Measurements from ENCODE around the gene FXYD5.
A peak's percentile ranks its signal among the peaks of the same experiment; 100 is the strongest.

Gene FXYD5

DNA sequence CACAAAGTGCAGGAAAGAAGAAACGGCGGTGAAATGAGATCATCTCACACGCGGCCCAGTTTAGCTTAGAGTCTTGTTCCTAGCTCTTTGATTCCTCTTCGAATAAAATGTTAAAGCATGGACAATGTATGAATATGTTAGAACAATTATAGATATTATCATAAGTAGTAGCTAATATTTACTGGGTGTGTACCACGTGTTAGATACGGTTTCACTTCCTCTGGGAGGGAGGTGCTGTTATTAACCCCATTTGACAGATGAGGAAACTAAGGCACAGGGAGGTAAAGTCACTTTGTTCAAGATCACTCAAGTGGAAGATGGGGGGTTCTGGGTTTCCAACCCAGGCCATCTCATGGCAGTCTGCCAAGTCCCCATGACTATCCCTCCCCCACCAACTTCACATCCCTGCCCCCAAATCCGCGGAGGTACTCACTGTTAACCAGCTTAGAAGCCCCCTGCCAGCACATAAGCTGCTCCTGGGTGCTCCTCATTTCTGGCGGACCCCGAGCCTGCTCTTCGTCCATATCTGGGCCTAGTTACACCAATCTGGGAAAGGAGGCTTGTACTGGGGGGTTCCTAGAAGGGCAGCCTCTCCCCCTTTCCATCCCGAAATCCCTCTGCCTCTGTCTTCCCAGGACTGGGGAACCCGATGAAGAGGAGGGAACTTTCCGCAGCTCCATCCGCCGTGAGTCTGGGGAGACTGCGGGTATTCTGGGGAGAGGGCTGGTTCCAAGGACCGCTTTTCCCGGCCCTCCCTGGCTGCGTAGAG, 12.5 kb upstream of the FXYD5 start:
- peaks cover 9% of the 10 kb centered on the region for H3K4me1 ChIP-seq (ENCODE audit: insufficient read depth, low read length, poor library complexity, severe bottlenecking)
- no peaks in the 10 kb centered on the region for H3K9me2 ChIP-seq (replicated peaks; ENCODE audit: low read depth, low read length)
- H3K79me2 ChIP-seq (ENCODE audit: insufficient read depth, low read length), result no peaks in the 10 kb centered on the region
- TF ChIP-seq, protein P1, sequence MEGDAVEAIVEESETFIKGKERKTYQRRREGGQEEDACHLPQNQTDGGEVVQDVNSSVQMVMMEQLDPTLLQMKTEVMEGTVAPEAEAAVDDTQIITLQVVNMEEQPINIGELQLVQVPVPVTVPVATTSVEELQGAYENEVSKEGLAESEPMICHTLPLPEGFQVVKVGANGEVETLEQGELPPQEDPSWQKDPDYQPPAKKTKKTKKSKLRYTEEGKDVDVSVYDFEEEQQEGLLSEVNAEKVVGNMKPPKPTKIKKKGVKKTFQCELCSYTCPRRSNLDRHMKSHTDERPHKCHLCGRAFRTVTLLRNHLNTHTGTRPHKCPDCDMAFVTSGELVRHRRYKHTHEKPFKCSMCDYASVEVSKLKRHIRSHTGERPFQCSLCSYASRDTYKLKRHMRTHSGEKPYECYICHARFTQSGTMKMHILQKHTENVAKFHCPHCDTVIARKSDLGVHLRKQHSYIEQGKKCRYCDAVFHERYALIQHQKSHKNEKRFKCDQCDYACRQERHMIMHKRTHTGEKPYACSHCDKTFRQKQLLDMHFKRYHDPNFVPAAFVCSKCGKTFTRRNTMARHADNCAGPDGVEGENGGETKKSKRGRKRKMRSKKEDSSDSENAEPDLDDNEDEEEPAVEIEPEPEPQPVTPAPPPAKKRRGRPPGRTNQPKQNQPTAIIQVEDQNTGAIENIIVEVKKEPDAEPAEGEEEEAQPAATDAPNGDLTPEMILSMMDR (conservative IDR thresholded peaks at IDR 0.05; ENCODE audit: low read length), result no peak
- TF ChIP-seq EZH2phosphoT487 (IDR thresholded peaks at IDR 0.05; ENCODE audit: borderline replicate concordance), result no peak
- H4K20me1 ChIP-seq (ENCODE audit: insufficient read depth, low read length, poor library complexity, severe bottlenecking), result no peaks in the 10 kb centered on the region
- no peaks in the 10 kb centered on the region for H3K27me3 ChIP-seq (ENCODE audit: insufficient read depth, low read length, poor library complexity, severe bottlenecking)
- peak overlapping the region; percentile 50 for H3K4me3 ChIP-seq (ENCODE audit: low read length, poor library complexity, severe bottlenecking)
- no peaks in the 10 kb centered on the region for H3K9me3 ChIP-seq (ENCODE audit: insufficient read depth, low read depth, low read length)
- peak overlapping the region; percentile 58; the same call in 1 of the 2 replicates for H2AFZ ChIP-seq (ENCODE audit: low read length)
- no peaks in the 10 kb centered on the region for H3F3A ChIP-seq (ENCODE audit: low read depth)
- H3K36me3 ChIP-seq (ENCODE audit: insufficient read depth, low read length), result no peaks in the 10 kb centered on the region
- peak overlapping the region; percentile 62 for H3K4me2 ChIP-seq (ENCODE audit: low read depth, low read length, poor library complexity, severe bottlenecking)
- no peak overlapping the region for H3K9ac ChIP-seq (ENCODE audit: low read depth, low read length, poor library complexity, severe bottlenecking)

- Histone ChIP-seq H3K4me2 (ENCODE audit: low read depth, low read length, poor library complexity, severe bottlenecking) (peak overlapping the region; percentile 62), H3F3A (ENCODE audit: low read depth) (no peaks in the 10 kb centered on the region)
Observed at GRCh38 chr19:35142606-35143230, 11.8 kb upstream of the FXYD5 start.

GRCh38 chr19:35143231-35143715, 11.3 kb upstream of the FXYD5 start, which contains the start of gene FXYD7:
FXYD7 (plus strand) TSS chr19:35143255; CDS start chr19:35143334, 79 bp downstream.
- Histone ChIP-seq H3K9ac (ENCODE audit: low read depth, low read length, poor library complexity, severe bottlenecking) (no peak within 1 kb of the TSS), H3K4me2 (ENCODE audit: low read depth, low read length, poor library complexity, severe bottlenecking) (peak within 1 kb of the TSS; percentile 62), H3K4me3 (ENCODE audit: low read length, poor library complexity, severe bottlenecking) (peak within 1 kb of the TSS; percentile 50)

More at GRCh38 chr19:35142606-35143230, 11.8 kb upstream of the FXYD5 start:
- Histone ChIP-seq H3K4me1 (ENCODE audit: insufficient read depth, low read length, poor library complexity, severe bottlenecking) (peaks cover 9% of the 10 kb centered on the region), H3K9ac (ENCODE audit: low read depth, low read length, poor library complexity, severe bottlenecking) (no peak overlapping the region), H3K9me2 (replicated peaks; ENCODE audit: low read depth, low read length) (no peaks in the 10 kb centered on the region), H4K20me1 (ENCODE audit: insufficient read depth, low read length, poor library complexity, severe bottlenecking) (no peaks in the 10 kb centered on the region), H3K9me3 (ENCODE audit: insufficient read depth, low read depth, low read length) (no peaks in the 10 kb centered on the region), H3K4me3 (ENCODE audit: low read length, poor library complexity, severe bottlenecking) (peak overlapping the region; percentile 50), H2AFZ (ENCODE audit: low read length) (peak overlapping the region; percentile 30; the same call in 1 of the 2 replicates), H3K27me3 (ENCODE audit: insufficient read depth, low read length, poor library complexity, severe bottlenecking) (no peaks in the 10 kb centered on the region), H3K79me2 (ENCODE audit: insufficient read depth, low read length) (no peaks in the 10 kb centered on the region), H3K36me3 (ENCODE audit: insufficient read depth, low read length) (no peaks in the 10 kb centered on the region)
- TF ChIP-seq, protein P1 (conservative IDR thresholded peaks at IDR 0.05; ENCODE audit: low read length), result peak; percentile 45
- no peak for TF ChIP-seq EZH2phosphoT487 (IDR thresholded peaks at IDR 0.05; ENCODE audit: borderline replicate concordance)

More at GRCh38 chr19:35143231-35143715, 11.3 kb upstream of the FXYD5 start, which contains the start of gene FXYD7:
- peak within 1 kb of the TSS; percentile 58; the same call in 1 of the 2 replicates for H2AFZ ChIP-seq (ENCODE audit: low read length)
- no peak for TF ChIP-seq EZH2phosphoT487 (IDR thresholded peaks at IDR 0.05; ENCODE audit: borderline replicate concordance)
- TF ChIP-seq, protein P1 (conservative IDR thresholded peaks at IDR 0.05; ENCODE audit: low read length), result no peak
- no peaks in the 10 kb centered on the region for H3K79me2 ChIP-seq (ENCODE audit: insufficient read depth, low read length)
- peaks cover 9% of the 10 kb centered on the region for H3K4me1 ChIP-seq (ENCODE audit: insufficient read depth, low read length, poor library complexity, severe bottlenecking)
- H3K9me2 ChIP-seq (replicated peaks; ENCODE audit: low read depth, low read length), result no peaks in the 10 kb centered on the region
- H3K36me3 ChIP-seq (ENCODE audit: insufficient read depth, low read length), result no peaks in the 10 kb centered on the region
- H3F3A ChIP-seq (ENCODE audit: low read depth), result no peaks in the 10 kb centered on the region
- no peaks in the 10 kb centered on the region for H3K27me3 ChIP-seq (ENCODE audit: insufficient read depth, low read length, poor library complexity, severe bottlenecking)
- no peaks in the 10 kb centered on the region for H3K9me3 ChIP-seq (ENCODE audit: insufficient read depth, low read depth, low read length)
- H4K20me1 ChIP-seq (ENCODE audit: insufficient read depth, low read length, poor library complexity, severe bottlenecking), result no peaks in the 10 kb centered on the region

All from Loucy (cell line).